ENCODE results near the gene ATP8B3. TPM values are rescaled to one million over a fixed set of nuclear protein-coding genes. Genes with fewer than 3 reads are reported as not detected.

Gene ATP8B3
- total and polyA plus RNA-seq, 8 donors: 0.15 to 1.4 (median 0.80) TPM; not detected in 4

GRCh38 chr19:1816530-1817298 lies 4.6 kb upstream of the ATP8B3 start:
- H3K36me3 ChIP-seq: peaks cover 56 to 72% (median 72%) of the 10 kb centered on the region in 4 donors

GRCh38 chr19:1815605-1816529 lies 3.8 kb upstream of the ATP8B3 start:
- TF ChIP-seq EP300 (IDR thresholded peaks at IDR 0.05) (no peak), POLR2AphosphoS5 (IDR thresholded peaks at IDR 0.05) (no peak), POLR2A (IDR thresholded peaks at IDR 0.05) (no peak)
- TF ChIP-seq, protein P1, sequence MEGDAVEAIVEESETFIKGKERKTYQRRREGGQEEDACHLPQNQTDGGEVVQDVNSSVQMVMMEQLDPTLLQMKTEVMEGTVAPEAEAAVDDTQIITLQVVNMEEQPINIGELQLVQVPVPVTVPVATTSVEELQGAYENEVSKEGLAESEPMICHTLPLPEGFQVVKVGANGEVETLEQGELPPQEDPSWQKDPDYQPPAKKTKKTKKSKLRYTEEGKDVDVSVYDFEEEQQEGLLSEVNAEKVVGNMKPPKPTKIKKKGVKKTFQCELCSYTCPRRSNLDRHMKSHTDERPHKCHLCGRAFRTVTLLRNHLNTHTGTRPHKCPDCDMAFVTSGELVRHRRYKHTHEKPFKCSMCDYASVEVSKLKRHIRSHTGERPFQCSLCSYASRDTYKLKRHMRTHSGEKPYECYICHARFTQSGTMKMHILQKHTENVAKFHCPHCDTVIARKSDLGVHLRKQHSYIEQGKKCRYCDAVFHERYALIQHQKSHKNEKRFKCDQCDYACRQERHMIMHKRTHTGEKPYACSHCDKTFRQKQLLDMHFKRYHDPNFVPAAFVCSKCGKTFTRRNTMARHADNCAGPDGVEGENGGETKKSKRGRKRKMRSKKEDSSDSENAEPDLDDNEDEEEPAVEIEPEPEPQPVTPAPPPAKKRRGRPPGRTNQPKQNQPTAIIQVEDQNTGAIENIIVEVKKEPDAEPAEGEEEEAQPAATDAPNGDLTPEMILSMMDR (IDR thresholded peaks at IDR 0.05): no peak
- Histone ChIP-seq H3K9me3 (no peaks in the 10 kb centered on the region), H3K27ac (no peak overlapping the region), H3K4me1 (peaks cover 19 to 28% (median 23%) of the 10 kb centered on the region in 4 donors), H3K27me3 (no peaks in the 10 kb centered on the region), H3K36me3 (peaks cover 48 to 64% (median 64%) of the 10 kb centered on the region in 4 donors), H3K4me3 (no peak overlapping the region)
- intact Hi-C loops (cut with DNase I; ENCODE audit: low total_unique reads): no loop called here
- 90 to 93% (median 92%) methylated on average over 44 to 61 of the region's 61 CpGs for WGBS, 5 donors
- no peak for DNase-seq

More at GRCh38 chr19:1816530-1817298, 4.6 kb upstream of the ATP8B3 start:
- no peaks in the 10 kb centered on the region for H3K27me3 ChIP-seq
- no peak overlapping the region for H3K4me3 ChIP-seq
- intact Hi-C loops (cut with DNase I; ENCODE audit: low total_unique reads): no loop called here
- peaks cover 15 to 22% (median 19%) of the 10 kb centered on the region in 4 donors for H3K4me1 ChIP-seq
- TF ChIP-seq, protein P1 (IDR thresholded peaks at IDR 0.05): no peak
- no peak for TF ChIP-seq EP300 (IDR thresholded peaks at IDR 0.05)
- TF ChIP-seq POLR2A (IDR thresholded peaks at IDR 0.05): no peak
- TF ChIP-seq POLR2AphosphoS5 (IDR thresholded peaks at IDR 0.05): no peak
- DNase-seq: no peak
- 91 to 95% (median 91%) methylated on average over 35 to 36 of the region's 36 CpGs for WGBS, 5 donors
- H3K27ac ChIP-seq: no peak overlapping the region
- no peaks in the 10 kb centered on the region for H3K9me3 ChIP-seq

- H3K36me3 ChIP-seq: peaks cover 42 to 55% (median 55%) of the 10 kb centered on the region in 4 donors
- no peaks in the 10 kb centered on the region for H3K27me3 ChIP-seq
- TF ChIP-seq, protein P1 (IDR thresholded peaks at IDR 0.05): no peak
- TF ChIP-seq EP300 (IDR thresholded peaks at IDR 0.05) (no peak), POLR2A (IDR thresholded peaks at IDR 0.05) (no peak)
- no peak overlapping the region for H3K27ac ChIP-seq
- no peak overlapping the region for H3K4me3 ChIP-seq
- H3K4me1 ChIP-seq: peaks cover 19 to 28% (median 23%) of the 10 kb centered on the region in 4 donors
- WGBS, 5 donors: 85 to 92% (median 89%) methylated on average over 19 to 26 of the region's 26 CpGs
- H3K9me3 ChIP-seq: no peaks in the 10 kb centered on the region
- intact Hi-C loops (cut with DNase I; ENCODE audit: low total_unique reads): no loop called here
- no peak for DNase-seq
Observed at GRCh38 chr19:1814833-1815604, 2.9 kb upstream of the ATP8B3 start.

DNA sequence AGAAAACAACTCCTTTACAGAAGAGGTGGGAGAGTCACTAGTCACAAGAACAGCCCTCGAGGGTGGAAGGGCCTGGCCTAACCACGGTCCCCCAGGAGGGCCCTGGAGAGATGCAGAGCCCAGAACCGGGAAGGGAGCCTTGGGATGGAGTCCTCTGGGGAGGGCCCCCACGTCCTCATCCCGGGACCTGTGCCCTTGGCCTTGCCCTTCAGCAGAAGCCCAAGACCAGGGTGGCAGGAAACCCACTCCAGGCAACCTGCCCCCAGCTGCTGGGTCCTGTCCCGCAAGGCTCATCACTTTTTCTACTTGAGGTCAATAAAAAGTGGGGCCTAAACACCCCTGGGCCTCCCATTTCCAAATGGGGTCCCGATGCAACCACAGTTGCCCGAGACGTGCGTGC lies 2.3 kb upstream of the ATP8B3 start:
- no peaks in the 10 kb centered on the region for H3K9me3 ChIP-seq
- TF ChIP-seq, protein P1 (IDR thresholded peaks at IDR 0.05): no peak
- TF ChIP-seq POLR2AphosphoS5 (IDR thresholded peaks at IDR 0.05): no peak
- no peak for TF ChIP-seq POLR2A (IDR thresholded peaks at IDR 0.05)
- TF ChIP-seq EP300 (IDR thresholded peaks at IDR 0.05): no peak
- intact Hi-C loops (cut with DNase I; ENCODE audit: low total_unique reads): no loop called here
- no peaks in the 10 kb centered on the region for H3K27me3 ChIP-seq
- H3K36me3 ChIP-seq: peaks cover 38 to 49% (median 49%) of the 10 kb centered on the region in 4 donors
- WGBS, 5 donors: 79 to 88% (median 85%) methylated on average over 10 of the region's 10 CpGs
- no peak overlapping the region for H3K4me3 ChIP-seq
- H3K27ac ChIP-seq: no peak overlapping the region
- DNase-seq: no peak
- H3K4me1 ChIP-seq: peaks cover 19 to 28% (median 23%) of the 10 kb centered on the region in 4 donors
